A549 treated with CpdA at 1 μM for 4 hours (cell line): Measurements from ENCODE around the gene HLCS. TPM values are rescaled to one million over a fixed set of nuclear protein-coding genes. Genes with fewer than 3 reads are reported as not detected.

ENCODE experiments used
- total RNA-seq: library from RNA; stranded (reverse); fragments of 200-300 nt; extraction: Qiagen RNA extraction; gene quantifications from 5 replicates; pipeline ENCODE4 v1.2.3, GENCODE V29; 2022; ENCODE audit warnings: low read depth

Gene HLCS
- total RNA-seq = 6.3 to 9.6 TPM (median 7.3 TPM) in 5 replicates

GRCh38 chr21:36966066-36966820 lies at the start of gene HLCS:
TSS of gene HLCS (minus strand) at chr21:36966669. CDS start at chr21:36966638, 31 bp downstream.

GRCh38 chr21:37006486-37007291 lies 40.2 kb upstream of the HLCS start, which contains the start of gene RIPPLY3:
TSS of gene RIPPLY3 (plus strand) at chr21:37006702. CDS start at chr21:37006773, 71 bp downstream.

Other genes starting within 250 kb of the HLCS start
- gene RIPPLY3, start 40.0 kb upstream of the HLCS start, total RNA-seq = 0.56 to 0.73 TPM (median 0.66 TPM) in 5 replicates
- gene PIGP, start 106.4 kb upstream of the HLCS start, total RNA-seq = 13.1 to 18.8 TPM (median 17.8 TPM) in 5 replicates
- 25.8 to 51.3 TPM (median 30.7 TPM) in 5 replicates for gene TTC3, start 106.6 kb upstream of the HLCS start, total RNA-seq